Right renal cortex interstitium (tissue), 3 donors: ENCODE measurements around the gene BCL2A1. TPM values are rescaled to one million over a fixed set of nuclear protein-coding genes. Genes with fewer than 3 reads are reported as not detected.
"Not testable (repeated sequence)": the region's sequence is repeated elsewhere in the genome, so short reads cannot be mapped to it uniquely, and the experiment has no call there.

ENCODE experiments used
- DNase-seq, 3 donors: peaks; one replicate each; pipeline ENCODE4 v3.0.0-alpha.2; 2013; ENCODE audit warnings: low read depth in 3 of 3, low spot score in 2 of 3
- polyA plus RNA-seq, 3 donors: library from polyadenylated mRNA; unstranded; fragments of 120-200 nt; gene quantifications; one replicate each; pipeline ENCODE4 v1.2.1, GENCODE V29; 2013; ENCODE audit not compliant: insufficient read length in 3 of 3

Gene BCL2A1
- polyA plus RNA-seq, 3 donors: 0.18 to 1.1 (median 0.35) TPM

DNA sequence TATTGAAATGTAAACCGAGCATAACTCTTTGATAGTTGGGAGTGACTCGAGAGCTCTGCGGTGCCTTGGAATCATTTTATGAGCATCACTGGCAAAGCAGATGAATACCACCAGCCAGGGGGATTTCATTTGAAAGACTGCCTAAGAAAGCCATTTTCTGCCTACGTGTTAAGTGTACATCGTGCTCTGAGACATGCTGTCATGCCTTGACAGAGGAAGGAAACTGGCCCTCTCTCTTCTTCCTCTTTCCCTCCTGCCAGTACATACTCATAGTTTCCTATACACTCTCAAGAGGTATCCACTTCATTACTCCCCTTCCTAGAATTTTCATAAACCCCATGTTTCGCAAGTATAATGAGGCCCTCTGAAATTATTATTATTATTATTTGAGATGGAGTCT lies 8.8 kb downstream of the BCL2A1 start:
- no peak for DNase-seq

DNA sequence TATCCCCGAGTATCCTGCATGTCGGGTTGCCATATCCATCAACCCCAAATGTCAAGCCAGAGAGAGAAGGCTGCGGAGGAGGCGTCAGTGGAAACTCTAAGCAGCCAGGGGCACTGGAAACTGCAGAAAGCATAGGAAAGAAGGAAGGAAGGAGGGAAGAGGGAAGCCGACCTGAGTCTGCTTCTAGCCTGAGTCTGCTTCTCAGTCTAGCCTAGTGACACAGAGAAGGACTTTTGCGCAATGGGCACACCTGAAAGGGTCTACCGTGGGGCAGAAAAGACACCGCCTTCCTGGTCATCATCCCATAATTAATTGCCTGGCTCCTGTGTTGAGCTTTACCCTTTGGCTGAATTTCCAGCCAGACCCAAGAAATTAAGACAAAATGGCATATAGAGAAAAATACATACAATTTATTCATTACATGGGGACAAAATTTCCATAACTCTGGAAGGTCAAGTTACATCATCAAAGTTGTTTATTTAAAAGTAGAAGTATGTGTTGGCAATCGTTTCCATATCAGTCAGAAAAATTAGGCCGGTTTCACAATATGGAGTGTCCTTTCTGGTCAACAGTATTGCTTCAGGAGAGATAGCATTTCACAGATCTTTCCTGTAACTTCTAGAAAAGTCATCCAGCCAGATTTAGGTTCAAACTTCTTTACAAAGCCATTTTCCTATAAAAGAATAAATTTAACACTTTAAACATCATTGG lies 10.3 kb downstream of the BCL2A1 start:
- DNase-seq: no peak

DNA sequence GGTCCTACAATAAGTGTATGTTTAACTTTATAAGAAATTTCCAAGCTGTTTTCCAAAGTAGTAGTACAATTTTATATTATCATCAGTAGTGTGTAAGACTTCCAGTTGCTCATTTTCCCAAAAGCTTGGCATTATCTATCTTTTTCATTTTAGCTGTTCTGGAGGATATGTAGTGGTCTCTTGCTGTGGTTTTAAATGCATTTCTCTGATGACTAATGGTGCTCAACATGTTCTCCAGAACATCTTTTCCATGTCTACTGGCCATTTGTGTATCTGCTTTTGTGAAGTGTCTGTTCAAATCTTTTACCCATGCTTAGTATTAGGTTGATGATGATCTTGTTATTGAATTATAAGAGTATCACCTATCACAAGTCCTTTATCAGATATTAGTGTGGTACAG lies 13.3 kb downstream of the BCL2A1 start:
- no peak for DNase-seq

DNA sequence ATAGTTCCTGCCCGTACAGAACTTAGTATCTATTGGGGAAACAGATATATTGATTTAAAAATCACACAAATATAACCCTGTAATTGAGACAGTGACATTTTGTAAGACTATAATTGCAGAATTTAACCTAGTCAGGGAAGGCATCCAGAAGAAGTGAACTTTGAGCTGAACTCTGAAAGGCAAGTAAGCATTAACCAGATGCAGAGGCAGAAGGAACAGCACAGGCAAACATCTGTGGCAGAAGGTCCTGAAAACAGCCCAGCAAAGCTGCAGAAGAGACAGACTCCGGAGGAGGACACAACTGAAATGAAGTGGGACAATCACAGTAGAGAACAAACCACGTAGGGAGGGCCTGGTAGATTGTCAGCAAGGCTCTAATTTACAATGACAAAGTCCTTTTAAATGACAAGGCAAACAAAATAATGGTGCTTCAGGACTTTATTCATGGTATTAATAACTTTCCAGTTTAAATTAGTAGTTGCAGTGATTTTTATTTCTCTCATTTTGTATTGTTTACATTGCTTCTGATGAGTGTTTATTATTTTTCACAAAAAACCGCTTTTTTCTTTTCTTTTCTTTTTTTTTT lies 14.5 kb downstream of the BCL2A1 start:
- no peak for DNase-seq

DNA sequence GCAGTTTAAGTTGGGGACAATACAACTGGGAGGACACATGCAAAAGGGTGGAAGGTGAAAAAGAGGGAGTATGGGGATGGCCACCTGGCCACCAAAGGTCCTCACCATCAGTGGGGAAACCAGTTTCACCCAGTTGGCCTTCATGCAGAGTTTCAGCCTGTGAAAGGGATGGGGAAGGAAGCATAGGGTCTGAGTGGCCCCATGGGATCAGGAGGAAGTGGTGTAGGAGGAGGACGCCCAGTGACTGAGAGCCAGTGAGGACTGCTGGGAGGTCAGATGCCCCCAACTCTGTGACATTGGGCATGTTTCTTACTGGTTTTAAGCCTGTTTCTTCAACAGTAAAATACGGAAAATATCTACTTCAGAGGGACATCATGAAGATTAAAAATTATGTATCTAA lies 16.3 kb downstream of the BCL2A1 start:
- DNase-seq: no peak

DNA sequence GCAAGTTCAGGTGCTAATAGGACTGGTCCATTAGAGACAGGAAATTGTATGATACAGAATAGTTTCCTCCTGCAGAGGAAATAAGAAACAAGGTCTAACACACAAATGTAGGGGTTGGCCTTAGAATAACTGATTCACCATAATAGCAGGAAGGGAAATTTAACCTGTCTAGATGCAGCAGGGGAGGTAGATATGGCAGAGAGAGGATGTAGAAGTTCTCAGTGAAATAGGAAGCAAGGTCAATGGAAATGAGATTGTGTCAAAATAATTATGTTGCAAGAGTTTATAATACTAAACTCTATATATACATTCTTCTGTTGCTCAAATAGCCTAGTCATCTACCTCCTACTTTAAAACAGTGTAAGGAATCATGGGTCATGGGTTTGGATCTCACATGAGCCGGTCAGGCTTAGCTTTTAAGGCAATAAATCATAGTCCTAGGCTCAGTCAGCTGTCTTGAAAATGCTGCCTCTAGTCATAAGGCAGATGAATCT lies 17.0 kb downstream of the BCL2A1 start:
- no peak for DNase-seq

DNA sequence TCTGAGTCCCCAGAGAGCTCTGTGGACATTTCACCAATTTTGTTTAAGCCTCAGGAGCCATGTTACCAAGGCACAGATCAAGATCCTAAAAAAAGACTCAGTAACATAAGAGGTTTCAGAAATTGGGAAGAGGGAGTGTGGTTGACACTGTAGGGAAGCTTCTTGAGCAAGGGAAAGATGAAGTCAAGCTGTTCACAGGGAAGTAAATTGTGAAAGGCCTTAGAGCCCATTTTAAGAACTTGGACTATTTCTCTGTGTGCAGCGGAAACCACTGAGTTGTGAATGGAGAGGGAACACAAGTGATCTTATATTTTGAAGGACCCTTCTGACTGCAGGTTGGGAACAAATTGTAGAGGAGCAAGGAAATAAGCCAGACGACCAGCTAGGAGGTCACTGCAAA lies 18.7 kb downstream of the BCL2A1 start:
- DNase-seq: no peak

DNA sequence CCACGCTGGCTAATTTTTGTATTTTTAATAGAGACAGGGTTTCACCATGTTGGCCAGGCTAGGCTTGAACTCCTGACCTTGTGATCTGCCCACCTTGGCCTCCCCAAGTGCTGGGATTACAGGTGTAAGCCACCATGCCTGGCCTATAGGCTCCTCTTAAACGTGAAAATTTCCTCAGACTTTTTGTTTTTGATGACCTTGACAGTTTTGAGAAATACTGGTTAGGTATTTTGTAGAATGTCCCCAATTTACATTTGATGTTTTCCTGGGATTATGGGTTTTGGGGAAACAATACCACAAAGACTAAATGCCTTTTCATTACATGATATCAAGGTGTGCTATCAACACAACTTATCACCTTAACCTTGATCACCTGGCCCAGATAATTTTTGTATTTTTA lies 20.7 kb downstream of the BCL2A1 start:
- DNase-seq: no peak

DNA sequence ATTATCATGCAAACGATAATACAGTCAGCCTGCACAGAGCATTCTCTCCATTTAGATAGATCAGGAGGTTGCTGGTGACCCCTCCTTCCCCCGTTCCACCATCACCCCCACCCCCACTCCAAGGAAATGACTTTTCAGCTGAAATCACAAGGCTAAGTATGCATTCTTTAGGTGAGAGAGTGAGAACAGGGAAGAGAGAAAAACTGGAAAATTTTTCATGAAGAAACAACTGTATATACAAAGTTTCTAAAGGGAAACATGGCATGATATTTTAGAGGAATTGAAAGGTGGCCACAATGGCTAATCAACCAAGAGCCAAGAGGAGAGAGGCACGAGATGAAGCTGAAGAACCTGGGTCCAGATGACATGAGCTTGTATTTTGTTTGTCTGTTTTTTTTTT lies 22.2 kb downstream of the BCL2A1 start:
- no peak for DNase-seq

DNA sequence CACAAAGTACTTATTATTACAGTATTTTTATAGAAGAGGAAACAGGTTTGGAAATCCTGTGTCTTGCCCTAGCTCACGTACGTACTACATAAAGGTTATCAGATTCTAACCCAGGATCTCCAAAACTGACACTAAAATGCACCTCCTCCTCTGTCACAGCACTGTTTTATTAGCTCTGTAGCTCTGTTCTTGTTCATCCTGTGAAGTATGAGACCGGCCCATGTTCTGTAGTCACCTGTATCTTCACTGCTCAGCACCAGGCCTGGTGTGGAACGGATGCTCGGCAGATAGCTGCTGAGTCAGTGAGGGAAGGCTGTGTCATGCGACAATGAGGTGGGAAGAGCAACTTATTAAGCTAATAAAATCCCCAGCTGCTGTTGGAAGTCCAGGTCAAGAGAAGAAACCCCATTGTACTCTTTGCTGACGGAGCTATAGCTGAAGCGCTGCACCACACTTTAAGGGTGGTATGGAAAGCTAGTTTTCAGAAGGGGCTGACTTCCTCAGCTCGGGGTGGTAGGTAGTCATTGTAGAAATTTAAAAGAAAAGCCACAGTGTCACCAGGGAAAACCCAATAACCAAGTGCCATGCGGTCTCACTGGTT lies 22.8 kb downstream of the BCL2A1 start:
- no peak for DNase-seq

DNA sequence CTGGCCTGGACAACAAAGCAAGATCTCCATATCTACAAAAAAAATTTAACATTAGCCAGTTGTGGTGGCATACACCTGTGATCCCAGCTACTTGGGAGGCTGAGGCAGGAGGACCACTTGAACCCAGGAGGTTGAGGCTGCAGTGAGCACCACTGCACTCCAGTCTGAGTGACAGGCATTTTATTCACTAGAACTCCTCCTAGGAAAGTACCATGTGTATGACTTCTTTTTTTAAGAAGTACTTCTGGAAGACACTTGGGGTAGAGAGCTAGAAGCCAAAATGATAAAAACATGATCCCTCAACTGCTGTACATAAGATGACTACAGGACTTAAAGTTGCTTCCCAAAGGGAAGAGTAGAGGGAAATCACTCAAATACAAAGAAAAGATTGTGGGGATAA lies 24.0 kb downstream of the BCL2A1 start:
- DNase-seq: no peak

DNA sequence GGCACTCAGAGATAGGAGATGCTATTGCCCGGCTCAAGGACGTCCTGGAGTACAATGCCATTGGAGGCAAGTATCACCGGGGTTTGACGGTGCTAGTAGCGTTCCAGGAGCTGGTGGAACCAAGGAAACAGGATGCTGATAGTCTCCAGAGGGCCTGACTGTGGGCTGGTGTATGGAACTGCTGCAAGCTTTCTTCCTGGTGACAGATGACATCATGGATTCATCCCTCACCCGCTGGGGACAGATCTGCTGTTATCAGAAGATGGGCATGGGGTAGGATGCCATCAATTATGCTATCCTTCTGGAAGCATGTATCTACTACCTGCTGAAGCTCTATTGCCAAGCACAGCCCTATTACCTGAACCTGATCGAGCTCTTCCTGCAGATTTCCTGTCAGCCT lies 26.4 kb downstream of the BCL2A1 start:
- DNase-seq: no peak

DNA sequence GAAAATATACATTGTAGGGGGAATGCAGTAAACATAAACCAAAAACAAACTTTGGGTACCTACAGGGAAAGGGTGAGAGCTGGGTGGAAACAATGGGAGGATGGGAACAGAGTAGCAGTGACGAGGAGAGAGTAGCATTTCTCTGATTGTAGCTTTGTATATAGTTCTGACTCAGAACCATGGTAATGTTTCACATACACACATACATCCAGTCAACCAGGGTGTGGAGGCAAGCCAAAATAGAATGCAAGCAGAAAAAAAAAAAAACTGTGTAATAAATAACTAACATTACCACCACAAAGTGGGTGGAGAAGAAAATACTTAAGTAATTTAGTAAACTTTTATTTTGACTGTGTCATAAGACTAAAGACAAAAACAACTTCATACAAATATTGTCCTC lies 27.2 kb downstream of the BCL2A1 start:
- DNase-seq: no peak

DNA sequence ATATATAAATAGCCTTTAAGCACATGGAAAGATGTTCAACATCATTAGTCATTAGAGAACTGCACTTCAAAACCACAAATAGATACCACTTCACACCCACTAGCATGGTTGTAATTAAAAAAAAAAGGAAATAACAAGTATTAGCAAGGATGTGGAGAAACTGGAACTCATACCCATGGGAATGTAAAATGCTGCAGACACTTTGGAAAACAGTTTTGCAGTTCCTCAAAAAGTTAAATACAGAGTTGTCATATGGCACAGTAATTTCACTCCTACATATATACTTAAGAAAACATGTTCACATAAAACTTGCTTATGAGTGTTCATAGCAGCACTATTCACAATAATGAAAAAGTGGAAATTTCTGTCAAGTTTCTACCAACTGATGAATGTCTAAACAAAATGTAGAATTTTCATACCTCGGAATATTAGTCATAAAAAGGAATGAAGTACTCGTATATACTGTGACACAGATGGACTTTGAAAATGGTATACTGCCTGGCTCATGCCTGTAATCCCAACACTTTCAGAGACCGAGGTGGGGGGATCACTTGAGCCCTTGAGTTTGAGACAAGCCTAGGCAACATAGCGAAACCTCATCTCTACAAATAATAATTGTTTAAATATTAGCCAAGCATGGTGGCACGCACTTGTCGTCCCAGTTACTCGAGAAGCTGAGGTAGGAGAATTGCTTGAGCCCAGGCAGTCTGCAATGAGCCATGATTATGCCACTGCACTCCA lies 28.1 kb downstream of the BCL2A1 start:
- DNase-seq: no peak

DNA sequence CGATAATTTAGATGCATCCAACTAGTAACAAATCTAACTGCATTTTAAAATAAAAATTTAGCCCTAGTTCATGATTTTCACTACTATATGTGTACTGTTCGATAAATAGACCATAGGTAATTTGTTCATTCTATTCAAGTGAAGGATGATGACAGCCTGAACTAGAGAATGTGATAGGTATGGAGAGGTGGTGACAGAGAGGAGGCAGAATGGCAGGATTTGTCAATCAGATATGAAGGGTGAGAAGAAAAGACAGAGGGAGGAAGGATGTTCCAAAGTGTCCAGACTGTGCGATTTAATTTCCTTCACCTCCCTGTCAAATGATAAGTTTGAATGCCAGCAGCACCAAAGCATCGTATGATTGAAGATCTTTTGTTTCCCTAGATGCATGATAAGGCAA lies 31.6 kb downstream of the BCL2A1 start:
- no peak for DNase-seq

DNA sequence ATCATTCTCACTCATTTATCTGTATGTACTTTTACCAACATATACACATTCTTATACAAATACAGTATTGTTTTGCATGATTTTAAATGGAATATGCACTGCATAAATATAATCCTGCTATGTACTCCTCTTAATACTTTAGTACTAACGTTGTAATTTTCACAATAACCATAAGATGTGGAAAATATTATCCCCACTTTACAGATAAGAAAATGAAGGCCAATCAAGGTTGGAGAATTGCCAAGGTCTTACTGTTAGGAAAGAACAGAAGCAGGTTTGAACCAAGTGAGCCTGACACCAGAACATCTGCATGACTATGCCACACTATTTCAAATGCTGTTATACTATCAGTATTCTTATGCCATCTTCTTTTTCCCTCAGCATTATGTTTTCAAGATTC lies 32.9 kb downstream of the BCL2A1 start:
- DNase-seq: no peak

DNA sequence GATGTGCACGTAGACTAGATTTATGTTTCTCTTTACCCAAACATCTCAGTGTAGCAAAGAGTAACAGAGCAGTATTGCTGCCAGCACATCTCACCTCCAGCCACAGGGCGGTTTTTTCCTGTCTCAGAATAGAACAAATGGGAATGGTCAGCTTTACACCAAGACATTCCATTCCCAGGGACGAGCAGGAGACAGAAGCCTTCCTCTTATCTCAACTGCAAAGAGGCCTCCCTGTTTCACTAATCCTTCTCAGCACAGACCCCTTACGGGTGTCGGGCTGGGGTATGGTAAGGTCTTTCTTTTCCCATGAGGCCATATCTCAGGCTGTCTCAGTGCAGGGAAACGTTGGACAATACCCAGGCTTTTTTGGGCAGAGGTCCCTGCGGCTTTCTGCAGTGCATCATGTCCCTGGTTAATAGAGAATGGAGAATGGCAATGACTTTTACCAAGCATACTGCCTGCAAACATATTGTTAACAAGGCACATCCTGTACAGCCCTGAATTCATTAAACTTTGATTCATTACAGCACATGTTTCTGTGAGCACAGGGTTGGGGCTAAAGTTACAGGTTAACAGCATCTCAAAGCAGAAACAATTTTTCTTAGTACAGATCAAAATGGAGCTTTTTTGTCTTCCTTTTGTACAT lies 35.3 kb downstream of the BCL2A1 start:
- not testable (repeated sequence) for DNase-seq

DNA sequence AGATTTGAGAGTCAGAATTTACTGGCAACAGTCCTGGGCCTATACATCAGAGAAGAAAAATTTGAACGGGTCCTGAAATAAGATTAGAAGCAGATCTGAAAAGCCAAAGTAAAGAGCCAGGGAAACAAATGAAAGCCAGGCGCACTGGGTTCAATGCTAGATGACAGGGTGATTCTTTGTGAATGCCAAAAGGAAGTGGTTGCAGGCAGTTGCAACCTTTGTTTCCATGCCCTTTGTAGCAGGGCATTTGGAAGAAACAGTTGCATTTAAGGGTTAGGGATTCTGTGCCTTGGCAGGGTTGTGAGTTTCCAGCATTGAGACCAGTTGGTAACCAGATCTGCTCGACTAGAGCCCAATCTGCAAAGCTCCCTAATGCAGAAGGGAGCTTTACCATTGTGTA lies 37.8 kb downstream of the BCL2A1 start:
- no peak for DNase-seq

DNA sequence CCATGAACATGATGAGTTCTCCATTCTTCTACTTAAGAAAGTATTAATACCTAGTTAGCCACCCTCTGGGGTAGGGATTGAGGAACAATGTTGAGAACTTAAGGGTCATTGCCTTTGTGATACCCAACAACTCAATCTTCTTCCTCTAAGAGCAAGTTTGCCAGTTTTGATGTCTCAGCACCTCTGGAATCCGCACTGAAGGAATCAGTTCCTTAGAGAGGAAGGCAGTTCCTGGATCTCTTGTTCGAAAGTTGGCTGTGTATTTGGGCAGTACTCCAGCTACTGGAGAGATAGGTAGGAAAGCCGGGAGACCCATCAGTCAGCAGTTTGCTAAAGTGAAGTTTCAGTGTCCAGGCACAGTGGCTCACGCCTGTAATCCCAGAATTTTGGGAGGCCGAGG lies 38.5 kb downstream of the BCL2A1 start:
- DNase-seq: no peak

DNA sequence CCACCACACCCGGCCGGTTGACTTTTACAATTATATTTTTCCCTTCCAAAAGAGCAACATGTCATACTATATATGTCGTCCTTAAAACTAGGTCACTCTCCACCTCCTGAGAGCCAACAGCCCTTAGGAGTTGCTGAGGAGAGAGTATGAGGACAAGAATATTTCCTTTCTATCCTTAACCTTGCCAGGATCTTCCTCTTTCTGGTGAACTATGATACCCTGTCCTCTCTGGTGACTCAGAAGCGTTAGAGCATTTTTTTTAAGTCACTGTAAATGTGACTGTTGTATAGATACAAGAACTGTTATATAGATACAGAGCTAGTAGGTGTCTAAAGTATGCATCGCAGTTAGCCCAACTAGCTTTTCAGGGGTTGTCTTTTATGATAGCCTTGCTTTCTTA lies 40.5 kb downstream of the BCL2A1 start:
- DNase-seq: no peak

DNA sequence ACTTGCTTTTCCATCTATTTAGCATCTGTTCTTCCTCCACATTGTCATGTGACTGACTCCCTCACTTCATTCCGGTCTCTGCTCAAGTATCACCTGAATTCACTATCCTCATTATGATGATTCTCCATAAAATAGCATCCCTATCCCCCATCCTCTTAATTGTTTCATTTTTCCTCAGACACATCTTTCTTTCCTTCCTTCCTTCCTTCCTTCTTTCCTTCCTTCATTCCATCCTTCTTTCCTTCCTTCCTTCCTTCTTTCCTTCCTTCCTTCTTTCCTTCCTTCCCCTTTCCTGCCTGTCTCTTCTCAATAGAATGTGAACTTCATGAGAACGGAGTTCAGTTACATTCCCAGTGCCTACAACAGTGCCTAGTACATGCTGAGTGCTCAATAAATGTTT lies 41.6 kb downstream of the BCL2A1 start:
- DNase-seq: no peak
